HepG2 (cell line): ENCODE results near the gene NT5DC2. TPM values are rescaled to one million over a fixed set of nuclear protein-coding genes. Genes with fewer than 3 reads are reported as not detected.

Experiments used
- ATAD3A ChIP-seq: sonication (generic); formaldehyde crosslinking; IDR thresholded peaks from 2 replicates; pipeline ENCODE4 v1.4.0; 2020; ENCODE audit warnings: missing genetic modification reagents
- ATF7-NPFF ChIP-seq: sonication (generic); formaldehyde crosslinking; IDR thresholded peaks from 2 replicates; pipeline ENCODE4 v1.8.1; 2023; ENCODE audit warnings: mild to moderate bottlenecking, low read depth, missing genetic modification reagents, moderate library complexity
- CBX1 ChIP-seq: IDR thresholded peaks from one replicate; pipeline ENCODE4 v1.6.1; 2016; ENCODE audit warnings: antibody characterized with exemption, low read depth
- DMAP1 ChIP-seq: IDR thresholded peaks from 2 replicates; pipeline ENCODE4 v1.6.1; 2016
- FOSL1 ChIP-seq: sonication (generic); formaldehyde crosslinking; IDR thresholded peaks from 2 replicates; pipeline ENCODE4 v1.9.0; 2021; ENCODE audit warnings: missing genetic modification reagents, borderline replicate concordance
- HNRNPLL ChIP-seq: fragments of 200-400 bp; formaldehyde crosslinking; IDR thresholded peaks from 2 replicates; pipeline ENCODE4 v1.6.1; 2017; ENCODE audit warnings: mild to moderate bottlenecking, low read depth, low read length; ENCODE audit not compliant: poor library complexity, severe bottlenecking
- ISL2 ChIP-seq: sonication (generic); formaldehyde crosslinking; IDR thresholded peaks from 2 replicates; pipeline ENCODE4 v1.5.0; 2020; ENCODE audit warnings: missing genetic modification reagents
- KDM1A ChIP-seq: IDR thresholded peaks from 2 replicates; pipeline ENCODE4 v1.6.1; 2016; ENCODE audit warnings: missing compliant biosample characterization
- KDM2A ChIP-seq: sonication (generic); formaldehyde crosslinking; IDR thresholded peaks from 2 replicates; pipeline ENCODE4 v1.4.0; 2020; ENCODE audit warnings: low read depth, missing genetic modification reagents, borderline replicate concordance
- NFYB ChIP-seq: sonication (generic); formaldehyde crosslinking; IDR thresholded peaks from 2 replicates; pipeline ENCODE4 v1.4.0; 2020; ENCODE audit warnings: missing genetic modification reagents
- NKX3-1 ChIP-seq: sonication (generic); formaldehyde crosslinking; IDR thresholded peaks from 2 replicates; pipeline ENCODE4 v1.5.0; 2020; ENCODE audit warnings: missing genetic modification reagents
- RARA ChIP-seq: IDR thresholded peaks from 2 replicates; pipeline ENCODE4 v1.6.1; 2016; ENCODE audit warnings: missing genetic modification reagents, missing compliant biosample characterization
- SIN3A ChIP-seq: IDR thresholded peaks from 2 replicates; pipeline ENCODE4 v1.6.1; 2011; ENCODE audit warnings: low read depth, mild to moderate bottlenecking, control low read depth, low read length, borderline replicate concordance
- SP140L ChIP-seq: sonication (generic); formaldehyde crosslinking; IDR thresholded peaks from 2 replicates; pipeline ENCODE4 v1.4.0; 2020; ENCODE audit warnings: missing genetic modification reagents, borderline replicate concordance
- SP4 ChIP-seq: sonication (generic); formaldehyde crosslinking; IDR thresholded peaks from 2 replicates; pipeline ENCODE4 v1.8.1; 2023; ENCODE audit warnings: mild to moderate bottlenecking, missing genetic modification reagents
- SP5 ChIP-seq: IDR thresholded peaks from 2 replicates; pipeline ENCODE4 v1.6.1; 2016; ENCODE audit warnings: low read depth, borderline replicate concordance
- SRSF9 ChIP-seq: fragments of 200-400 bp; formaldehyde crosslinking; IDR thresholded peaks from 2 replicates; pipeline ENCODE4 v1.6.1; 2018; ENCODE audit warnings: borderline replicate concordance, mild to moderate bottlenecking, low read depth, low read length; ENCODE audit not compliant: insufficient read depth, poor library complexity, severe bottlenecking
- TBX2 ChIP-seq: sonication (generic); formaldehyde crosslinking; IDR thresholded peaks from 2 replicates; pipeline ENCODE4 v1.5.0; 2020; ENCODE audit warnings: missing genetic modification reagents, mild to moderate bottlenecking, borderline replicate concordance
- ZNF263 ChIP-seq: sonication (generic); formaldehyde crosslinking; IDR thresholded peaks from 2 replicates; pipeline ENCODE4 v1.4.0; 2020; ENCODE audit warnings: missing genetic modification reagents
- ZNF543 ChIP-seq: sonication (generic); formaldehyde crosslinking; IDR thresholded peaks from 2 replicates; pipeline ENCODE4 v1.4.0; 2020; ENCODE audit warnings: mild to moderate bottlenecking, missing genetic modification reagents
- ZSCAN21 ChIP-seq: sonication (generic); formaldehyde crosslinking; IDR thresholded peaks from 2 replicates; pipeline ENCODE4 v1.8.0; 2022; ENCODE audit warnings: mild to moderate bottlenecking, missing genetic modification reagents, moderate library complexity, borderline replicate concordance
- polyA plus RNA-seq, 8 experiments: library from polyadenylated mRNA; depleted of rRNA in 3 of 8; stranded (reverse) in 7 of 8; unstranded in 1 of 8; fragments of >200 nt; fragmentation: Illumina TruSeq in 4 of 8; extraction: Trizol in 4 of 8; gene quantifications; 2 replicates each; pipeline versions ENCODE4 v1.2.1 to v1.2.3, GENCODE V29; 2011 to 2016; ENCODE audit warnings: low read depth in 4 of 8, missing spikeins in 1 of 8, mixed read lengths in 1 of 8; ENCODE audit not compliant: insufficient read depth in 1 of 8
- total RNA-seq, 5 experiments: library from RNA; depleted of rRNA; stranded (reverse); fragments of >200 nt; fragmentation: Illumina TruSeq; extraction: Trizol; gene quantifications; 2 replicates each; pipeline ENCODE4 v1.2.3, GENCODE V29; 2016; ENCODE audit warnings: low read depth in 1 of 5
- TF ChIP-seq, protein P1 (sequence below), 2 experiments: sonication (generic) in 1 of 2; formaldehyde crosslinking in 1 of 2; IDR thresholded peaks; 2 replicates each; pipeline versions ENCODE4 v1.4.0 to v1.6.1; 2016 to 2020; ENCODE audit warnings: borderline replicate concordance in 1 of 2, low read depth in 1 of 2, mild to moderate bottlenecking in 1 of 2, missing genetic modification reagents in 1 of 2
- TF ChIP-seq, protein P2 (sequence below): sonication (generic); formaldehyde crosslinking; IDR thresholded peaks from 2 replicates; pipeline ENCODE4 v1.5.1; 2020; ENCODE audit warnings: mild to moderate bottlenecking, missing genetic modification reagents, moderate library complexity
- TF ChIP-seq, protein P3 (sequence below): sonication (generic); formaldehyde crosslinking; IDR thresholded peaks from 2 replicates; pipeline ENCODE4 v1.5.0; 2020; ENCODE audit warnings: mild to moderate bottlenecking, missing genetic modification reagents

The NT5DC2 gene
- total and polyA plus RNA-seq, 2 of the 13 experiments (the other 11 are each of a cell fraction or from before 2014, with no cell fraction given): 131 to 240 TPM

DNA sequence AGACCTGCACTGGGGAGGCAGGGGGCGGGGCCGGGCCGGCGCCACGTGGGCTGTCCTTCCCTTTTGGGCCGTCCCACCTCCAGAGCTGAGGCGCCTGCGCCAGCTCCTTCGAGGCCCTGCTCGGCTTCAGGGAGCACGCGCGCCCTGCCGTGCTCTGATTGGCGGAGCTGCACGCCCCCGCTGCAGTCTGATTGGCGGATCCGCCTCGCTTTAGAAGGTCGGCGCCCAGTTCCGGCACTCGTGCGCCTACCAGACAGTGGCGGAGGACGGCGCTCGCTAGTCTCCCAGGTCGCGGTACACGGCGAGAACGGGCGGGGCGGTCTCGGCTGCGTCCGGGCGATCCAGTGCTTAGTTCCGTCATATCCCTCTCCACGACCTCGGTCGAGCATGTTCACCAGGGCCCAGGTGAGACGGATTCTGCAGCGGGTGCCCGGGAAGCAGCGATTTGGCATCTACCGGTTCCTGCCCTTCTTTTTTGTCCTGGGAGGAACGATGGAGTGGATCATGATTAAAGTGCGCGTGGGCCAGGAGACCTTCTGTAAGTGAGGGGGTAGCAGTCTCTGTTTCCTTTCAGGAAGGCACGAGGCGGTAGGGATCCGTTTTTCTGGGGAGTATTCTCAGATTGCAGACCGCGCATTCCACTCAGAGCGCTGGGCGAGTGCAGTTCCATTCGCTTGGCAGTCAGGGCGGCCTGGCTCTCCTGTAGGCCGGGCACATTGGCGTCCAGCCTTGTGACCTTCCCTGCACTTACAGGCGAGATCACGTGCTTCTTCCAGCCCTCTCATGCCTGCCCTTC, 2.9 kb upstream of the NT5DC2 start, which contains the start of gene UQCC5 (continued):
- TF ChIP-seq, protein P1, sequence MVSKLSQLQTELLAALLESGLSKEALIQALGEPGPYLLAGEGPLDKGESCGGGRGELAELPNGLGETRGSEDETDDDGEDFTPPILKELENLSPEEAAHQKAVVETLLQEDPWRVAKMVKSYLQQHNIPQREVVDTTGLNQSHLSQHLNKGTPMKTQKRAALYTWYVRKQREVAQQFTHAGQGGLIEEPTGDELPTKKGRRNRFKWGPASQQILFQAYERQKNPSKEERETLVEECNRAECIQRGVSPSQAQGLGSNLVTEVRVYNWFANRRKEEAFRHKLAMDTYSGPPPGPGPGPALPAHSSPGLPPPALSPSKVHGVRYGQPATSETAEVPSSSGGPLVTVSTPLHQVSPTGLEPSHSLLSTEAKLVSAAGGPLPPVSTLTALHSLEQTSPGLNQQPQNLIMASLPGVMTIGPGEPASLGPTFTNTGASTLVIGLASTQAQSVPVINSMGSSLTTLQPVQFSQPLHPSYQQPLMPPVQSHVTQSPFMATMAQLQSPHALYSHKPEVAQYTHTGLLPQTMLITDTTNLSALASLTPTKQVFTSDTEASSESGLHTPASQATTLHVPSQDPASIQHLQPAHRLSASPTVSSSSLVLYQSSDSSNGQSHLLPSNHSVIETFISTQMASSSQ (IDR thresholded peaks at IDR 0.05; ENCODE audit: low read depth): no peak
- TF ChIP-seq, protein P1 (CRISPR knock-in tag; IDR thresholded peaks at IDR 0.05; ENCODE audit: borderline replicate concordance): peak; percentile 55
- no peak for TF ChIP-seq ATAD3A
- peak; percentile 92 for TF ChIP-seq ZNF543 (CRISPR knock-in tag)
- TF ChIP-seq RARA (CRISPR knock-in tag): peak; percentile 34; the same call in 1 of the 2 replicates
- TF ChIP-seq KDM2A (CRISPR knock-in tag): peak; percentile 99
- no peak; the same call in 1 of the 2 replicates for TF ChIP-seq KDM1A
- no peak for TF ChIP-seq SP140L (CRISPR knock-in tag)
- peak; percentile 88 for TF ChIP-seq HNRNPLL
- TF ChIP-seq SP4: peak; percentile 81; the same call in 1 of the 2 replicates
- peak; percentile 77 for TF ChIP-seq NKX3-1 (CRISPR knock-in tag)
- peak; percentile 88 for TF ChIP-seq SIN3A
- TF ChIP-seq SP5 (CRISPR knock-in tag): peak; percentile 31; the same call in 1 of the 2 replicates
- TF ChIP-seq FOSL1 (CRISPR knock-in tag): no peak
- TF ChIP-seq NFYB (CRISPR knock-in tag): peak; percentile 97
- peak; percentile 70 for TF ChIP-seq ISL2 (CRISPR knock-in tag)
- TF ChIP-seq DMAP1 (CRISPR knock-in tag): peak; percentile 88; the same call in 1 of the 2 replicates
- TF ChIP-seq, protein P2, sequence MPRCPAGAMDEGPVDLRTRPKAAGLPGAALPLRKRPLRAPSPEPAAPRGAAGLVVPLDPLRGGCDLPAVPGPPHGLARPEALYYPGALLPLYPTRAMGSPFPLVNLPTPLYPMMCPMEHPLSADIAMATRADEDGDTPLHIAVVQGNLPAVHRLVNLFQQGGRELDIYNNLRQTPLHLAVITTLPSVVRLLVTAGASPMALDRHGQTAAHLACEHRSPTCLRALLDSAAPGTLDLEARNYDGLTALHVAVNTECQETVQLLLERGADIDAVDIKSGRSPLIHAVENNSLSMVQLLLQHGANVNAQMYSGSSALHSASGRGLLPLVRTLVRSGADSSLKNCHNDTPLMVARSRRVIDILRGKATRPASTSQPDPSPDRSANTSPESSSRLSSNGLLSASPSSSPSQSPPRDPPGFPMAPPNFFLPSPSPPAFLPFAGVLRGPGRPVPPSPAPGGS (CRISPR knock-in tag): peak; percentile 84; the same call in 1 of the 2 replicates
- peak; percentile 59 for TF ChIP-seq ZNF263 (CRISPR knock-in tag)
- TF ChIP-seq, protein P3, sequence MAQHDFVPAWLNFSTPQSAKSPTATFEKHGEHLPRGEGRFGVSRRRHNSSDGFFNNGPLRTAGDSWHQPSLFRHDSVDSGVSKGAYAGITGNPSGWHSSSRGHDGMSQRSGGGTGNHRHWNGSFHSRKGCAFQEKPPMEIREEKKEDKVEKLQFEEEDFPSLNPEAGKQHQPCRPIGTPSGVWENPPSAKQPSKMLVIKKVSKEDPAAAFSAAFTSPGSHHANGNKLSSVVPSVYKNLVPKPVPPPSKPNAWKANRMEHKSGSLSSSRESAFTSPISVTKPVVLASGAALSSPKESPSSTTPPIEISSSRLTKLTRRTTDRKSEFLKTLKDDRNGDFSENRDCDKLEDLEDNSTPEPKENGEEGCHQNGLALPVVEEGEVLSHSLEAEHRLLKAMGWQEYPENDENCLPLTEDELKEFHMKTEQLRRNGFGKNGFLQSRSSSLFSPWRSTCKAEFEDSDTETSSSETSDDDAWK (CRISPR knock-in tag): no peak
- peak; percentile 88 for TF ChIP-seq ZSCAN21 (CRISPR knock-in tag)
- peak; percentile 87 for TF ChIP-seq ATF7-NPFF (CRISPR knock-in tag)
- TF ChIP-seq SRSF9: no peak
- no peak for TF ChIP-seq CBX1
- peak; percentile 77; the same call in 1 of the 2 replicates for TF ChIP-seq TBX2 (CRISPR knock-in tag)
